ENCODE measurements around the gene GTF3C1. TPM values are rescaled to one million over a fixed set of nuclear protein-coding genes. Genes with fewer than 3 reads are reported as not detected.

GTF3C1 gene
- total and polyA plus RNA-seq, 2 of the 8 experiments (the other 6 are each of a cell fraction or from before 2014, with no cell fraction given) = 89.3 to 126 TPM

DNA sequence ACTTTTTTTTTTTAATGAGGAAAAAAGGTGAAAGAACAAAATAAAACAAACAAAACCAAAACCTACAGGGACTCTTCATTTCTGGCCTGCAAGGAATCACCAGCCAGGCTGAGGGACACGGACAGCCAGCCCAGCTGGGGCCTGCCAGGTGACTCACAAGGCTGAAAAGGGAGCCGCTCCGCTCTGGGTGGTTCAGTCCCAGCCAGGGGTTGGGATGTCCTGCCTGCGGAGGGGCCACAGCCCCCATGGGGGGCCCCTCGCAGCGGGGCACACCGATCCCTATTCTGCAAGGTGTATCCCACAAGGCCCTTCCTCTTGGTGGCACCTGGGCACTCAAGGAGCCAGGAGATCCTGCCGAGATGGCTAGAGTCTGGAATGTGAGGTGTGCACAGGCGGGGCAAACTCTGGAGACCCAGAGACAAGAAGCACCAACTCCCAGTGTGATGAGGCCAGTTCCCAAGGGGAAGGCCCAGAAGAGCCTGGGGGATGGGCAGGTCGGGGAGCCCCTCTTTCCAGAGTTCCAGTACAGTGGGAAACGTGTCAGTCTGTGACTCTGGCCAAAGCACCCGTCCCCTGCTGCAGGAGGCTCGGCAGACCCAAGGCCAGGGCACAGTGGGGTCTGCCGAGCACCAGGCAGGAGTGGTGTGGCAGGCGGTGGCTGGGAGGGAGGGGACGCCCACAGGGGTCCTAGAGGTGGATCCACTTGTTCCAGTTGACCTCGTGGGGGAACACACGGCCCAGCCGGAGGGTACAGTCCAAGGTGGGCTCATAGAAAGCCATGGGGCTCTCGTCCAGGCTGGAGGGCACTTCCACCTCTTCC is 88.8 kb downstream of the GTF3C1 start:
- ChIA-PET CTCF (ENCODE audit: partially characterized antibody) (interaction anchor here (0.7 to 1.3 kb wide), 3 partner anchors 8 to 93 kb away, joined by 3 to 4 read pairs (median 4); no protein-coding TSS in a partner anchor), POLR2A (ENCODE audit: partially characterized antibody) (no interaction called here)
- 82% methylated on average over 17 of the region's 20 CpGs; no CpG with 5 or more reads in 1 of the 2 experiments for WGBS, 2 experiments (ENCODE audit: extremely low coverage in 1 of 2, insufficient coverage in 1 of 2, insufficient read length in 1 of 2, insufficient replicate concordance in 2 of 2, low coverage in 1 of 2, low lambda C conversion rate in 2 of 2, missing lambda C conversion rate in 1 of 2)
- Histone ChIP-seq H3K23me2 (ENCODE audit: low read depth, low read length) (peaks cover 4% of the 10 kb centered on the region; the same call in 1 of the 2 replicates), H3K14ac (ENCODE audit: insufficient read length) (no peak overlapping the region), H3K23ac (ENCODE audit: insufficient read length) (no peak overlapping the region), H3K4me3 (ENCODE audit: extremely low read depth in 1 of 4, insufficient read depth in 2 of 4, low read depth in 3 of 4, low read length in 4 of 4) (no peak overlapping the region), H3K79me1 (ENCODE audit: low read depth, low read length) (no peaks in the 10 kb centered on the region), H3K9me3 (ENCODE audit: insufficient read depth in 2 of 2, low read depth in 1 of 2, low read length in 1 of 2) (no peaks in the 10 kb centered on the region), H3K27me3 (replicated peaks in 1 of 4; ENCODE audit: control insufficient read depth in 3 of 4, extremely low read depth in 1 of 4, insufficient read depth in 3 of 4, low read length in 3 of 4) (no peaks in the 10 kb centered on the region), H2AFZ (ENCODE audit: low read length) (no peak overlapping the region), H2BK20ac (ENCODE audit: low read length) (no peak overlapping the region), H3K4ac (replicated peaks; ENCODE audit: insufficient read length, low read depth, low read length) (no peak overlapping the region), H2BK12ac (ENCODE audit: low read depth, low read length) (no peak overlapping the region), H3K56ac (replicated peaks; ENCODE audit: insufficient read length, low read depth, low read length) (no peak overlapping the region), H3K79me2 (ENCODE audit: control insufficient read depth in 1 of 2, insufficient read depth in 2 of 2, low read length in 2 of 2) (no peaks in the 10 kb centered on the region), H2BK15ac (ENCODE audit: low read length) (no peak overlapping the region), H4K91ac (replicated peaks; ENCODE audit: insufficient read length, low read length) (no peak overlapping the region), H2AK5ac (ENCODE audit: low read depth, low read length) (no peak overlapping the region), H3K4me2 (ENCODE audit: insufficient read depth in 1 of 2, low read depth in 2 of 2, low read length in 2 of 2) (no peak overlapping the region), H3K18ac (ENCODE audit: extremely low read depth, low read length) (no peak overlapping the region), H4K5ac (ENCODE audit: insufficient read length, low read depth, low read length) (no peak overlapping the region), H4K20me1 (replicated peaks in 1 of 2; ENCODE audit: control insufficient read depth in 1 of 2, insufficient read depth in 2 of 2, low read length in 2 of 2) (peaks cover 2 to 14% of the 10 kb centered on the region in 2 experiments), H3K36me3 (ENCODE audit: control insufficient read depth in 2 of 4, insufficient read depth in 4 of 4, low read length in 3 of 4) (peaks cover 21 to 42% (median 35%) of the 10 kb centered on the region in 4 experiments; a peak in 7 of 8 replicates), H3K9ac (replicated peaks in 1 of 4; ENCODE audit: extremely low read depth in 1 of 4, low read depth in 3 of 4, low read length in 3 of 4) (no peak overlapping the region), H3K4me1 (replicated peaks in 1 of 4; ENCODE audit: control insufficient read depth in 3 of 4, insufficient read depth in 4 of 4, low read length in 3 of 4) (no peaks in the 10 kb centered on the region; a peak in 1 of 7 replicates), H4K8ac (ENCODE audit: extremely low read depth, insufficient read depth, low read length) (no peak overlapping the region; the same call in 1 of the 2 replicates), H2BK120ac (replicated peaks; ENCODE audit: low read depth, low read length) (no peak overlapping the region), H3K27ac (ENCODE audit: low read depth, low read length) (no peak overlapping the region), H2BK5ac (ENCODE audit: low read depth, low read length) (no peak overlapping the region)
- FAIRE-seq (no peak), DNase-seq (ENCODE audit: low read depth in 1 of 2, low spot score in 2 of 2) (no peak)
- TF ChIP-seq, protein P1, sequence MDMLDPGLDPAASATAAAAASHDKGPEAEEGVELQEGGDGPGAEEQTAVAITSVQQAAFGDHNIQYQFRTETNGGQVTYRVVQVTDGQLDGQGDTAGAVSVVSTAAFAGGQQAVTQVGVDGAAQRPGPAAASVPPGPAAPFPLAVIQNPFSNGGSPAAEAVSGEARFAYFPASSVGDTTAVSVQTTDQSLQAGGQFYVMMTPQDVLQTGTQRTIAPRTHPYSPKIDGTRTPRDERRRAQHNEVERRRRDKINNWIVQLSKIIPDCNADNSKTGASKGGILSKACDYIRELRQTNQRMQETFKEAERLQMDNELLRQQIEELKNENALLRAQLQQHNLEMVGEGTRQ (IDR thresholded peaks at IDR 0.05; ENCODE audit: low read length) = no peak
- no peak for TF ChIP-seq TEAD4 (IDR thresholded peaks at IDR 0.05; ENCODE audit: low read depth, low read length)
- no peak for TF ChIP-seq HDAC6 (IDR thresholded peaks at IDR 0.05; ENCODE audit: low read depth, low read length)
- no peak for TF ChIP-seq BRCA1 (IDR thresholded peaks at IDR 0.05; ENCODE audit: low read depth, low read length)
- TF ChIP-seq, protein P2, sequence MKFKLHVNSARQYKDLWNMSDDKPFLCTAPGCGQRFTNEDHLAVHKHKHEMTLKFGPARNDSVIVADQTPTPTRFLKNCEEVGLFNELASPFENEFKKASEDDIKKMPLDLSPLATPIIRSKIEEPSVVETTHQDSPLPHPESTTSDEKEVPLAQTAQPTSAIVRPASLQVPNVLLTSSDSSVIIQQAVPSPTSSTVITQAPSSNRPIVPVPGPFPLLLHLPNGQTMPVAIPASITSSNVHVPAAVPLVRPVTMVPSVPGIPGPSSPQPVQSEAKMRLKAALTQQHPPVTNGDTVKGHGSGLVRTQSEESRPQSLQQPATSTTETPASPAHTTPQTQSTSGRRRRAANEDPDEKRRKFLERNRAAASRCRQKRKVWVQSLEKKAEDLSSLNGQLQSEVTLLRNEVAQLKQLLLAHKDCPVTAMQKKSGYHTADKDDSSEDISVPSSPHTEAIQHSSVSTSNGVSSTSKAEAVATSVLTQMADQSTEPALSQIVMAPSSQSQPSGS (IDR thresholded peaks at IDR 0.05; ENCODE audit: low read length) = no peak
- no peak for TF ChIP-seq BCL11A (IDR thresholded peaks at IDR 0.05; ENCODE audit: low read depth in 2 of 2, low read length in 2 of 2)
- no peak for TF ChIP-seq CEBPB (IDR thresholded peaks at IDR 0.05; ENCODE audit: low read depth, low read length)
- no peak for TF ChIP-seq POU5F1 (IDR thresholded peaks at IDR 0.05; ENCODE audit: low read depth, low read length)
- TF ChIP-seq ZNF274 (IDR thresholded peaks at IDR 0.05; ENCODE audit: borderline replicate concordance, extremely low read depth, low read length) = no peak
- TF ChIP-seq SP2 (IDR thresholded peaks at IDR 0.05; ENCODE audit: low read length) = no peak
